ENCODE results near the gene ATP5IF1. TPM values are rescaled to one million over a fixed set of nuclear protein-coding genes. Genes with fewer than 3 reads are reported as not detected.

Gene ATP5IF1
- total RNA-seq, 2 donors from 2014 or later, result 326 to 331 TPM

- H3K4me3 ChIP-seq, result peak overlapping the region; percentile 84
- intact Hi-C loops (cut with DNase I), result no loop called here
- H3K27ac ChIP-seq, result peak overlapping the region; percentile 77
- peak; percentile 78 for DNase-seq
- H3K36me3 ChIP-seq, result no peaks in the 10 kb centered on the region
- TF ChIP-seq CTCF (IDR thresholded peaks at IDR 0.05), result no peak
- no peaks in the 10 kb centered on the region for H3K9me3 ChIP-seq
- peak overlapping the region; percentile 84 to 90 for H3K9ac ChIP-seq (ENCODE audit: low read depth in 2 of 2, low read length in 2 of 2)
- peaks cover 20% of the 10 kb centered on the region for H3K4me1 ChIP-seq
- H3K27me3 ChIP-seq, result no peaks in the 10 kb centered on the region
Observed at GRCh38 chr1:28259934-28260802, 24.2 kb downstream of the ATP5IF1 start.

DNA sequence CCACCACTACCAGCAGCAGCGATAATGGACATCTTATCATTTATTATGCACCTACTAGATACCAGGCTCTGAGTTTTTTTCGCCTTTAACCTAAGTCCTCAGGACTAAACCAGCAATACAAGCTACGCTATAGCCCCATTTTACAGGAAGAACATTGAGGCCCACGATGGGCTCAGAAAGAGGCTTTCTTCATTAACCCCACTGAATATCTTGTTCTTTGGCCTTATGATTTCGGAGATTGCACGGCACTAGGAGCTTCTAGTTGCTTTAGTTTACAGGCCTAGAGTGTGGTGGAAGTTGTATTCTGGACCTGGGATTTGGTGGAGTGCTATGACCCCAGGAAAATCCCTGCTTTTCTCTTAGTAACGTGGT is 24.9 kb downstream of the ATP5IF1 start:
- no peak overlapping the region for H3K27ac ChIP-seq
- peaks cover 20% of the 10 kb centered on the region for H3K4me1 ChIP-seq
- no peaks in the 10 kb centered on the region for H3K36me3 ChIP-seq
- no peaks in the 10 kb centered on the region for H3K9me3 ChIP-seq
- H3K9ac ChIP-seq (ENCODE audit: low read depth in 2 of 2, low read length in 2 of 2), result peak overlapping the region in 1 of 2 donors; percentile 84
- TF ChIP-seq CTCF (IDR thresholded peaks at IDR 0.05), result no peak
- no peak for DNase-seq
- intact Hi-C loops (cut with DNase I), result no loop called here
- peak overlapping the region; percentile 84 for H3K4me3 ChIP-seq
- no peaks in the 10 kb centered on the region for H3K27me3 ChIP-seq

- no peak overlapping the region for H3K9ac ChIP-seq (ENCODE audit: low read depth in 2 of 2, low read length in 2 of 2)
- no peak overlapping the region for H3K27ac ChIP-seq
- no peak overlapping the region for H3K4me3 ChIP-seq
- no peaks in the 10 kb centered on the region for H3K27me3 ChIP-seq
- H3K4me1 ChIP-seq, result peaks cover 20% of the 10 kb centered on the region
- no peak for TF ChIP-seq CTCF (IDR thresholded peaks at IDR 0.05)
- intact Hi-C loops (cut with DNase I), result no loop called here
- DNase-seq, result no peak
- H3K9me3 ChIP-seq, result no peaks in the 10 kb centered on the region
- H3K36me3 ChIP-seq, result no peaks in the 10 kb centered on the region
Observed at GRCh38 chr1:28264897-28265296, 29.0 kb downstream of the ATP5IF1 start.

DNA sequence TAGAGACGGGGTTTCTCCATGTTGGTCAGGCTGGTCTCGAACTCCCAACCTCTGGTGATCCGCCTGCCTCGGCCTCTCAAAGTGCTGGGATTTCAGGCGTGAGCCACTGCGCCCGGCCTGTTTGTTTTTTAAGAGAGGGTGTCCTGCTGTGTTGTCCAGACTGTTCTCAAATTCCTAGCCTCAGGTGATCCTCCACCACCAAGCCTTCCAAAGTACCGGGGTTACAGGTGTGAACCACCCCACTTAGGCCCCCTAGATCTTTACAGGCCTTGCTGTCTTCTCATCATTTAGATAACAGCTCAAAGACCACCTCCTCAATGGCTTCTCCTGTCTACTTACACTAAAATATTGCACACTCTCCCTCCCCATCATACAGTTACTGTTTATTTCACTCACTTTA is 29.7 kb downstream of the ATP5IF1 start:
- Histone ChIP-seq H3K36me3 (no peaks in the 10 kb centered on the region), H3K9ac (ENCODE audit: low read depth in 2 of 2, low read length in 2 of 2) (no peak overlapping the region), H3K9me3 (no peaks in the 10 kb centered on the region), H3K27ac (no peak overlapping the region), H3K27me3 (no peaks in the 10 kb centered on the region), H3K4me3 (no peak overlapping the region), H3K4me1 (peaks cover 20% of the 10 kb centered on the region)
- intact Hi-C loops (cut with DNase I), result no loop called here
- no peak for DNase-seq
- TF ChIP-seq CTCF (IDR thresholded peaks at IDR 0.05), result no peak

DNA sequence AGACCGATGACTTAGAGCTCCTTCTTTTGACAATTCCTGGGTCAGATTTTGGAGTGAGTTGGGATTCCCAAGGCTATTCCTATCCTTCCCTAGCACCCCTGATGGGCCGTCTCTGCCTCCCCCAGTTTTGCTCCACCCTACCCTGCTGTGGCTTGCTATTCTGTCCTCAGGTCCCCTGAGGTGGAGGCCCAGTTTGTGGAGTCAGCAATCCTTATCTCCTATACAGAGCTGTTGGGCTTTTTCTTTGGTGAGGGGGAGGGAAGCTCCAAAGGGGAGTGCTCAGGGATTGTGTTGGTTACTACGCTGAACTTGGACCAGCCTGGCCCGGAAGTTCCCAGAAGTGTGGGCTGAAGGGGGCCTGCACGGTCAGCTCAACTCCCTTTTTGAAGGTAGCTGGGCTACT is 31.0 kb downstream of the ATP5IF1 start:
- Histone ChIP-seq H3K27me3 (no peaks in the 10 kb centered on the region), H3K9ac (ENCODE audit: low read depth in 2 of 2, low read length in 2 of 2) (no peak overlapping the region), H3K4me3 (no peak overlapping the region), H3K27ac (no peak overlapping the region), H3K9me3 (no peaks in the 10 kb centered on the region), H3K36me3 (no peaks in the 10 kb centered on the region), H3K4me1 (peaks cover 11% of the 10 kb centered on the region)
- no peak for TF ChIP-seq CTCF (IDR thresholded peaks at IDR 0.05)
- intact Hi-C loops (cut with DNase I), result no loop called here
- no peak for DNase-seq
